NT2/D1 (cell line): ENCODE measurements around the gene CTNNA3.

ENCODE experiments used
- SUZ12 ChIP-seq: IDR thresholded peaks from 2 replicates; pipeline ENCODE4 v1.6.1; 2011; ENCODE audit not compliant: insufficient read length, insufficient read depth; ENCODE audit errors: extremely low read depth
- YY1 ChIP-seq: IDR thresholded peaks from 2 replicates; pipeline ENCODE4 v1.6.1; 2011; ENCODE audit not compliant: insufficient read length, insufficient read depth
- ZNF274 ChIP-seq: IDR thresholded peaks from 2 replicates; pipeline ENCODE4 v1.6.1; 2011; ENCODE audit warnings: mild to moderate bottlenecking, low read depth, low read length

GRCh38 chr10:67506757-67507091, 189.3 kb downstream of the CTNNA3 start:
- TF ChIP-seq ZNF274 (no peak), YY1 (no peak), SUZ12 (no peak)
